GM19239 (cell line): ENCODE results near the gene PLIN3.
"Not testable (repeated sequence)": the region's sequence is repeated elsewhere in the genome, so short reads cannot be mapped to it uniquely, and the experiment has no call there.

ENCODE experiments used
- DNase-seq: peaks from one replicate; pipeline ENCODE4 v3.0.0; 2011; ENCODE audit warnings: low spot score; ENCODE audit not compliant: insufficient read length
- FAIRE-seq: peaks from 2 replicates; lab custom pipeline; 2011; peaks lifted over from hg19 to GRCh38; lab: Jason Lieb, UNC

Gene PLIN3

DNA sequence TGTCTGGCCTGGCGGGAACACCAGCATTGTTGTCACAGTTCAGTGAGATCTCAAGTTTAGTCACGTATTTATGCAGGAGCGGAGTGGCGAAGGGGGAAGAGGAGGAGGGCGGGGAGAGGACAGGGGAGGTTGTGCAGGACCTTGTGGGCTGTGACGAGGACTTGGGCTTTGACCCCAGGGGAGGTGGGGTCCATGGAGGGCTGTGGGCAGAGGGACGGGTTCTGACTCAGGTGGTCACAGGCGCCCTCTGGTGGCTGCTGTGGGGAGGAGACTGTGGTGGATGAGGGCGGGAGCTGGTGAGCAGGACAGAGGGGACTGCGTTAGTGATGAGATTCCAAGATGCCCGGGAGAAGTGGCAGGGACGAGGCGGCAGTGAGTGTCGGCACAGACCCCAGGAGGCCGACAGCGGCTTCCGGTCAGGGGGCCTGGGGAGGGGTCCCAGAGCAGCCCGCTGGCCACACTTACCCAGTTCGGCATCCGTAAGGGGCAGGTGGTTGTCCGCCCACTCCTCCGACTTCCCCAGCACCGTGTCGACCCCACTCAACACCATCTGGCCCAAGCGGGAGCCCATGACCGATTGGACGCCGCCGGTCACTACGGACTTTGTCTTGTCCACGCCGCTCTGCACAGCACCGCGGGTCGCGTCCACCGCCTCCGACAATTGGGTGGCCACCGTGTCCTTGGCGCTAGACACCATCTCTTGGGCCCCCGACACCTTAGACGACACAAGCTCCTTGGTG lies 15.7 kb downstream of the PLIN3 start:
- peak; percentile 73 for DNase-seq
- peak; percentile 45 for FAIRE-seq

DNA sequence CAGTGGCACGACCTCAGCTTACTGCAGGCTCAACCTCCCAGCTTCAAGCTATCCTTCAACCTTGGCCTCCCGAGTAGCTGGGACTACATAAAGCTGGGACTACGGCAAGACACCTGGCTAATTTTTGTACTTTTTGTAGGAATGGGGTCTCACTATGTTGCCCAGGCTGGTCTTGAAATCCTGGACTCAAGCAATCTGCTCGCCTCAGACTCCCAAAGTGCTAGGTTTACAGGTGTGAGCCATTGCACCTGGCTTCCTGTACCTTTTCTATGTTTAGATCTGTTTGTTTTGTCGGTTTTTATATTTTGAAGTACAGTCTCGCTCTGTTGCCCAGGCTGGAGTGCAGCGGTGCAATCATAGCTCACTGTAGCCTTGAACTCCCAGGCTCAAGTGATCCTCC lies 18.4 kb downstream of the PLIN3 start:
- no peak for FAIRE-seq
- DNase-seq, result no peak

GRCh38 chr19:4847190-4847973 lies 20.1 kb downstream of the PLIN3 start:
- DNase-seq, result no peak

DNA sequence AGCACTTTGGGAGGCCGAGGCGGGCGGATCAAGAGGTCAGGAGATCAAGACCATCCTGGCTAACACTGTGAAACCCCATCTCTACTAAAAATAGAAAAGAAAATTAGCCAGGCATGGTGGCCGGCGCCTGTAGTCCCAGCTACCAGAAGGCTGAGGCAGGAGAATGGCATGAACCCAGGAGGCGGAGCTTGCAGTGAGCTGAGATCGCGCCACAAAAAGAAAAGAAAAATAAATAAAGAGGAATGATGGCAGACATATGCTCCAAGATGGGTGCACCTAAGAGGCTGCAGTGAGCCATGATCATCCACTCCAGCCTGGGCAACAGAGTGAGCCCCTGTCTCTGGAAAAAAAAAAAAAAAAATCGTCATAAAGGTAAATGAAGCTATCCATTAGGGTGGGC lies 21.5 kb downstream of the PLIN3 start:
- FAIRE-seq, DNase-seq: not testable (repeated sequence)

More at GRCh38 chr19:4847190-4847973, 20.1 kb downstream of the PLIN3 start:
- FAIRE-seq, result no peak

DNA sequence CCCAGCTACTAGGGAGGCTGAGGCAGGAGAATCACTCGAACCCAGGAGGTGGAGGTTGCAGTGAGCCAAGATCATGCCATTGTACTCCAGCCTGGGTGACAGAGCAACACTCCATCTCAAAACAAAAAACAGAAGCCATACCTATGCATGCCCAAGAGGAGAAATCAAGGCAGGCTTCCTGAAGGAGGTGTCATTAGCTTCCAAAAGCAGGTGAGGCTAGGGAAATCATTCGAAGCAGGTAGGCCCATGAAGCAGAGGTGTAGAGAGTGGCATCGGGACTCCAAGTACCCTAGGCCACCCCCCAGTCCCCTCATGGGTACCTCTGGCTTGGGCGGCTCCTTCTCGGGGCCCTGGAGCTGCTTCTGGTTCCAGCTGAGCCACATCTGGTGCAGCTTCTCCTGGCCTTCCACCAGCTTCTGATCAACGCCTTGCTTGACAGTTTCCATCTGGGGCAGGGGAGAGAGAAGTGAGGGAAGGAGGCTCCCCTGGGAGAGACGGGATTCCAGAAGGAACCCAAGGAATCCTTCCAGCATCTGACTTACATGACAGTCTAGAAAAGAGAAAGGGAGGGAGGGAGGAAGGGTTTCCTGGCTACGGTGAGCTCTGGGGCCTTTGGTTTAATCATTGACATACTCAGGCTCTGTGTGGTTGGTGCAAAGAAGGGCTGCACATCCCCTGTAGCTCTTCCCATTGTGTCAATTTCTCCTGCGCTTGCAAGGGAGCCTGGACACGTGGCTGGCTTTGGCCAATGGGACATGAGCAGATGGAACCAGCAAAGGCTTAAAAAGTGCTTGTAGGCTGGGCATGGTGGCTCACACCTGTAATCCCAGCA lies 22.9 kb downstream of the PLIN3 start:
- FAIRE-seq, result peak; percentile 47
- DNase-seq, result no peak

DNA sequence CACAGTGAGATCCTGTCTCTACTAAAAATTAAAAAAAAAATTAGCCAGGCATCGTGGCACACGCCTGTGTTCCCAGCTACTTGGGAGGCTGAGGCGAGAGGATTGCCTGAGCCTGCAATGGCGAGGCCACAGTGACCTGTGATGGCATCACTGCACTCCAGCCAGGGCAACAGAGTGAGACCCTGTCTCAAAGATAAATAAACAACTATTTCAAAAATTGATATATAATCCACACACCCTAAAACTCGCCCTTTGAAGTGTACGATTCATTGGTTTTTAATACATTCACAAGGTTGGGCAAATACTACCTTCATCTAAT lies 23.9 kb downstream of the PLIN3 start:
- no peak for FAIRE-seq
- DNase-seq, result no peak

DNA sequence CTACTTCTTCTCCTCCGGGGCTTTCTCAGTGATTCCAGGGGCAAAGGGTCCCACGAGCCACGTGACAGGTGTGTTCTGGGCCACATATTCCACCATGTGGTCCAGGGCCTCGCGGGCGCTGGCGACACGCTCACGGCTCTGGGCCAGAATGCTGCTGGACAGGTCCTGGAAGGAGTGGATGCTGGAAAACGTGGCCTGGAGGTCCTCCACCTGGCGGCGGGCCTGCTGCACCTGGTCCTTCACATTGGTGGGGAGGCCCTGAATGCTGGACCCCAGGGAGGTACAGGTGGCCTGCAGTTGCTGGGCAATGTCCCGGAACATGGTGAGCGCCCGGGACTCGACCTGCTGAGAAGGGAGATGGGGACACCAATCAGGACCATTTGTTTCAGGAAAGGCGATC lies 28.3 kb downstream of the PLIN3 start:
- DNase-seq, result no peak
- FAIRE-seq, result no peak

DNA sequence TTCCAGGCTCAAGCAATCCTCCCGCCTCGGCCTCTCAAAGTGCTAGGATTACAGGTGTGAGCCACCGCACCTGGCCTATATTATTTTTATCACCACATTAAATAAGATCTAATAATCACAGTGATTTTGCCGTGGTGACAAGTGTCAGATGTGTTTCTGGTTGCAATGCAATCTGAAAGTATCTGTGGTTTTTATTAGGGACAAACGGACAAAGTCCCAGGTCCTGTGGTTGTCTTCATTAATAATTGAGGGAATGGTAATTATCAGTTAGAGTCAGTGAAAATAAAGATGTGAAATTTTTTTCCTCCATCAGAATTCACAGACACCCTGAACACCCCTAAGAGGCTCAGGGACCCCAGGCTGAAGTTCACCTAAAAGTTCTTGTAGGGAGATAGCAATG lies 34.7 kb downstream of the PLIN3 start:
- FAIRE-seq (no peak), DNase-seq (no peak)

GRCh38 chr19:4831979-4832340 lies 35.5 kb downstream of the PLIN3 start:
- not testable (repeated sequence) for FAIRE-seq, DNase-seq

- no peak for DNase-seq
- FAIRE-seq, result peak; percentile 89
Measured at GRCh38 chr19:4831304-4831978, 36.0 kb downstream of the PLIN3 start, which contains the start of gene TICAM1. Gene TICAM1, minus strand, starts transcription at chr19:4831712. Its CDS starts 13,335 bp downstream, at chr19:4818377.

- peak; percentile 21 for FAIRE-seq
- DNase-seq, result no peak
Measured at GRCh38 chr19:4830768-4831265, 36.6 kb downstream of the PLIN3 start.

- peak; percentile 79 for FAIRE-seq
Measured at GRCh38 chr19:4830332-4830731, 37.1 kb downstream of the PLIN3 start.

GRCh38 chr19:4829001-4829712 lies 38.3 kb downstream of the PLIN3 start:
- FAIRE-seq, result peak; percentile 83
- no peak for DNase-seq

More at GRCh38 chr19:4830332-4830731, 37.1 kb downstream of the PLIN3 start:
- DNase-seq, result no peak

DNA sequence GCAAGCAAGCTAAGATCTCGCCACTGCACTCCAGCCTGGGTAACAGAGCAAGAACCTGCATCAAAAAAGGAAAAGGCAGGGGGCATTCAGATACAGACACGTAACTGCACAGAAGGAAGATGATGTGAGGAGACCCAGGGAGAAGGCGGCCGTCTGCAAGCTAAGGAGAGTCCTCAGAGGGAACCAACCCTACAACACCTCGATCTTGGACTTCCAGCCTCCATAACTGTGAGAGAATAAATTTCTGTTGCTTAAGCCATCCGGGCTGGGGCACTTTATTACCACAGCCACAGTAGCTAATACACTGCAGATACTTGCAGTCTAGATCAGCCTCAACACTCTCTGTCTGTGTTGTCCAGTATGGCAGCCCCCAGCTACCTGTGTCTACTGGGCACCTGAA lies 43.9 kb downstream of the PLIN3 start:
- no peak for DNase-seq
- FAIRE-seq, result no peak

DNA sequence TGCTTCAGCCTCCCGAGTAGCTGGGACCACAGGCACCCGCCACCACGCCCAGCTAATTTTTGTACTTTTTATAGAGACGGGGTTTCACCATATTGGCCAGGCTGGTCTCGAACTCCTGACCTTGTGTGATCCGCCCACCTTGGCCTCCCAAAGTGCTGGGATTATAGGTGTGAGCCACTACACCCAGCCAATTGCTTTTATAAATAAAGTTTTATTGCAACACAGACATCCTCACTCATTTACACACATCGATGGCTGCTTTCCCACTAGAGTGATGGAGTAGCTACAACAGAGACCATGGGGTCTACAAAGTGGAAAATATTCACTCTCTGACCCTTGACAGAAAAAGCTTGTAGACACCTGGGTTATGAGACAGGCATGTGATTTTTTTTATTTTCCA lies 45.1 kb downstream of the PLIN3 start:
- DNase-seq, FAIRE-seq: not testable (repeated sequence)

DNA sequence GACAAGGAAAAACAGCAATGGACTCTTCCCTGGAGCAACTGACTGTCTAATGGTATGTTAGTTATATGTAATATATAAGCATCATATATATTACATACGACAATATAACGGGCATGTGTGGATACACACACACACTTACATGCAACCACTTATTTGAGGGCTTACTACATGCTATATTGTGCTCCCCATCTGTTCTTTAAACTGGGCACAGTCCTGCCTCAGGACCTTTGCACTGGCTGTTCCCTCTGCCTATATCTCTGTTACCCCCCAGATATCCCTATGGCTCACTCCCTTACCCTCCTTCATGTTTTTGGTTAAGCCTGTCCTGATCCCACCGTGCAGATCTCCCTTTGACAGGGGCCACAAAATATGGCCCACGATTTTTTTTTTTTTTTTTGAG lies 46.2 kb downstream of the PLIN3 start:
- no peak for FAIRE-seq
- DNase-seq, result no peak

DNA sequence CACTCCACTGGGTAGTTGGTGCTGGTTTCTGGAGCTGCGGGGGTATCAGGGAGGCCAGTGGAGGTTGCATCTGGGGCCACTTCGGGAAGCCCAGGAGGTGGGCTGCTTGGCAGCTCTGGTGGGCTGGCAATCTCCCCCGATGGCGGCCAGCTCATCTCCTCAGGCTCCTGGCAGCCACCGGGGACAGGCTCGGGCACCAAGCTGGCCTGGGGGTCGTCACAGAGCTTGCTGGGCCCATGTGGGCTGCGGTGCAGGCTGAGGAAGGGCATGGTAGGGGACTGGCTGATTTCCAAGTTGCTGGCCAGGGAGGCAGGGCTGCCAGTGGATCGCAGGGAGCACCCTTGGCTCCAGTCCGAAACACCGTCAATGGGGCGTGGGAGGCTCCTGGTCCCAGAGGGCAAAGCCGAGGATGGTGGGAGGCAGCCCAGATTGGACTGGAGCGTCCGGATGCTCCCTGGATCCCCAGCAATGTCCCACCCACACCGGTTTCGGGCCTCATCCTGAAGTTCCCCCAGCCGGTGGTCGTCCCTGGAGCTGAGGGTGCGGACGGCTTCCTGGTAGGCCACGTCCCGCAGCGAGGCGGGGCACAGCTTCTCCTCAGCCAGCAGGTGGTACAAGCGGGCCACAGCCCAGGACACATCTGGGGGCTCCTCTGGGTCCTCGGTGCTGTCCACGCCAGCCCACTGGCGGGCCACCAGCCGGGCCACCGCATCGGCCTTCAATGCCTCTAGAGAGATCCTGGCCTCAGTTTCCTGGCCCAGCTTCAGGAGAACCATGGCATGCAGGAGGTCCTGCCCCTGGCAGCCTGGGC lies 49.8 kb downstream of the PLIN3 start:
- no peak for FAIRE-seq

GRCh38 chr19:4816950-4817278 lies 50.6 kb downstream of the PLIN3 start:
- DNase-seq (no peak), FAIRE-seq (no peak)

More for the DNA sequence above, 49.8 kb downstream of the PLIN3 start:
- no peak for DNase-seq
